ENCODE data around the gene USP49. TPM values are rescaled to one million over a fixed set of nuclear protein-coding genes. Genes with fewer than 3 reads are reported as not detected.

The USP49 gene
- polyA plus RNA-seq, 4 donors, result 9.2 to 18.0 (median 13.9) TPM

Other genes starting within 250 kb of the USP49 start
- 10 to 100 TPM in 2 of 4 donors, 1 to 10 TPM in 2; 7.6 to 11.5 (median 10.2) TPM for gene TFEB, start 159.8 kb downstream of the USP49 start, polyA plus RNA-seq (ENCODE audit: insufficient read length in 4 of 4)
- under 1 TPM in 2 of 4 donors, not detected in 2; 0.35 to 0.48 TPM for gene PGC, start 148.0 kb downstream of the USP49 start, polyA plus RNA-seq (ENCODE audit: insufficient read length in 4 of 4)
- gene FRS3, start 115.5 kb downstream of the USP49 start, polyA plus RNA-seq (ENCODE audit: insufficient read length in 4 of 4), result 1 to 10 TPM; 6.0 to 8.0 (median 7.3) TPM
- gene PRICKLE4, start 114.6 kb downstream of the USP49 start, polyA plus RNA-seq (ENCODE audit: insufficient read length in 4 of 4), result 1 to 10 TPM; 1.9 to 6.7 (median 4.9) TPM
- 100 to 1,000 TPM; 211 to 256 (median 229) TPM for gene TOMM6, start 107.7 kb downstream of the USP49 start, polyA plus RNA-seq (ENCODE audit: insufficient read length in 4 of 4)
- 10 to 100 TPM; 35.6 to 43.6 (median 39.2) TPM for gene MED20, start 25.8 kb upstream of the USP49 start, polyA plus RNA-seq (ENCODE audit: insufficient read length in 4 of 4)
- 10 to 100 TPM; 28.0 to 31.1 (median 29.9) TPM for gene BYSL, start 26.1 kb upstream of the USP49 start, polyA plus RNA-seq (ENCODE audit: insufficient read length in 4 of 4)
- 10 to 100 TPM; 25.0 to 35.4 (median 30.6) TPM for gene CCND3, start 46.4 kb upstream of the USP49 start, polyA plus RNA-seq (ENCODE audit: insufficient read length in 4 of 4)
- gene TAF8, start 155.1 kb upstream of the USP49 start, polyA plus RNA-seq (ENCODE audit: insufficient read length in 4 of 4), result 10 to 100 TPM; 19.5 to 29.9 (median 23.1) TPM
- 1 to 10 TPM; 3.8 to 6.5 (median 4.9) TPM for gene C6orf132, start 247.2 kb upstream of the USP49 start, polyA plus RNA-seq (ENCODE audit: insufficient read length in 4 of 4)